Islet of Langerhans (tissue), 1 donor: ENCODE measurements around the gene S100B.

ENCODE experiments used
- FAIRE-seq: peaks from one replicate; lab custom pipeline; 2011; peaks lifted over from hg19 to GRCh38; lab: Jason Lieb, UNC

S100B gene

DNA sequence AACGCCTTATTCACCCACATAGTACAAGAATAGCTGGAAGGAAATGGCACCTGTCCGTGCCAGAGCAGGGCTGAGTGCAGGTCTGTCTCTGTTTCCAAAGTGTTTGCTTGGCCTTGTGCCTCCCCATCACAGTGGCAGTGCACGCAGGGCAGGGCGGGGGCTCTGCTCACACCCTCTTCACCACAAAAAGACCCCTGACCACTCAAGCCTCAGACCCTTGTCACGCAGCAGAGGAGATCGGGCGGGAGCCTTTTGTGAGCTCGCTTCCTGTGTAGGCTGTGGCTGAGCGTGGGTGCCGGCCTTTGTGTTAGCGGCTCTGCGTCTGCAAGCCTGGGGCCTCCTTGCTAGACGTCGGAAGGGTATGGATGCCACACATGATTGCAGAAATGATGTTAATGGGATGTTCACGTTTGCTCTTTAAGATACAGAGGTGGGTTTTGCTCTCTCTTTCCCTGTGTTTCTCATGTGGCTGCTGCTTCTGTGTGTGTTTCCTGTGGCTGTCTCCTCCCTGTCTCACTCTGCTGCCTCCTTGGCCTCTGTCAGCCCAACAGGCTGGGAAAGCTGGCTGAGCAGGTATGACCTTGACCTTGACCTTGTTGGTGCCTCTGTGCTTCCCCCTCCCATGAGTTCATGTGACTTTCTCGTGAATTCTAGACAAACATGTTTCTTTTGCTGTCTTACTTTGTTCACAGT lies 45.4 kb downstream of the S100B start:
- FAIRE-seq = no peak

GRCh38 chr21:46557919-46558392 lies 46.9 kb downstream of the S100B start:
- FAIRE-seq = no peak

DNA sequence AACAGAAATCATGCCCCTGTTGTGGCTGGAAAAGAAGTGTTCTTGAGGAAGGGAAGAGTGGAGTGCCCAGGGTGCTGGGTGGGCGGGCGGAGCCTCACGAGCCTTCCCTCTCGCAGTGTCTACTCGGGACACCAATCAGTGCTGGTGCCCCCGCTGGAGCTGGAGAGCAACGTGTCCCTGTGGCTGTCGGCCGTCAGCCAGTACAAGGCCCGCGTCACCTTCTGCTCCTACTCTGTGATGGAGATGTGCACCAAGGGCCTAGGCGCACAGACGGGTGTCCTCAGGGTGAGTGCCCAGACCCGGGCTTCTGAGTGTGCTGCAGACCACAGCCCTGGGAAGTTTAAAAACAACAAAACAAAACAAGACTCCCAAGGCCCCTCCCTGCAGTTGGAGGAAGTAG lies 47.4 kb downstream of the S100B start:
- no peak for FAIRE-seq

DNA sequence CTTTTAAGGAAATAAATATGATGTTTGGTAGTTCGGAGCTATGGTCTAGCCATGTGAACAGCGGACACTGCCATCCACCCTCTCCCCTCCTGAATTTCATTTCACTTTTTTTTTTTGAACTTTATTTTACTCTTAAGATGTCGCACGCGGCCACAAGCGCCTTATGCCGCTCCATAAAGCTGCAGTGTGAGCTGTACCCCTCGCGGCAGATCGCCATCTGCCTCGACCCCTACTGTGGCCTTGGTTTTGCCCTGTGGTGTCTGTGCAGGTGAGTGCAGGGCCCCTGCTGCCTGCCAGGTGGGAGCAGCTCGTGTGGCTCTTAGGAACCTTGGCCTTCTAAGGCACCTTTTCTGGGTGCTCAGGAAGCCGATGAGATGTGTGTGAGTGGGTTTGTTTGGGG lies 48.1 kb downstream of the S100B start:
- no peak for FAIRE-seq

GRCh38 chr21:46555678-46556077 lies 49.2 kb downstream of the S100B start:
- no peak for FAIRE-seq

DNA sequence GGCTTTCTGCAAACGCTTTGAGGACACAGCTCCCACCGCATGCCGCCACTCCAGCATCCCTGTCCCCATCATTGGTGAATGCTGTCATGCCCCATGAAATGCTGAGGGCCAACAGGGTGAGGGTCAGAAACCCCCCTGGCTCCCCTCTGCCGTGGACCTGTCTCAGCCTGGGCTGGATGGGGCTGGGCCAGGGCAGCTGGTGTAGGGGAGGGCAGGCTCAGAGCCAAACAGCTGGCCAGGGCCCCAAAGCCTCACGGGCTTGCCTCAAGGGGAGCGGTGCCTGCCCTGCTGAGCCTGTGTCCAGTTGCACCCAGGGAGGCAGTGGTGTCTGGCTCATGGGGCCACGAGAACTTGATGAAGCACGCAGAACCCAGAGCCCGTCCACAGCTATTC lies 49.7 kb downstream of the S100B start:
- FAIRE-seq = no peak

- no peak for FAIRE-seq
These were observed 50.3 kb downstream of the S100B start for GRCh38 chr21:46554431-46555224.

GRCh38 chr21:46553993-46554392 lies 50.9 kb downstream of the S100B start:
- no peak for FAIRE-seq

GRCh38 chr21:46552865-46553379 lies 52.0 kb downstream of the S100B start:
- FAIRE-seq = no peak

DNA sequence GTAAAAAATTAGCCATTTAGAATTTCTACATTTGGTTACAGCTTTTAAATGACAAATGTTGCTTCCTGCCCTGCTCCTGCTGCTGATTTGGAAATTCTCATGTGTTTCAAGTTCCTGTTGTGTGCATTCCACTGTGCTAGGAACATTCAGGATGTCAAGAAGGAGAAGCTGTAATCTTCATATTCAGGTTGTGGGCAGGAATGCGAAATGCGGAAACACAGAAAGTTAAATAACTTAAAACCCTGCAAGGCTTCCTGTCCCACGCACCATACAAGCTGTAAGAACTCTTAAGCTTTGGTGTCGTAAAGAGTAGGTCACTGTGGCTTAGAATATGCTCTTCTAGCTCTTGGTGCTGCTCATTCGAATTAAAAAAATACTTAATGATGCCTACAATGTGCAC lies 52.6 kb downstream of the S100B start:
- no peak for FAIRE-seq

DNA sequence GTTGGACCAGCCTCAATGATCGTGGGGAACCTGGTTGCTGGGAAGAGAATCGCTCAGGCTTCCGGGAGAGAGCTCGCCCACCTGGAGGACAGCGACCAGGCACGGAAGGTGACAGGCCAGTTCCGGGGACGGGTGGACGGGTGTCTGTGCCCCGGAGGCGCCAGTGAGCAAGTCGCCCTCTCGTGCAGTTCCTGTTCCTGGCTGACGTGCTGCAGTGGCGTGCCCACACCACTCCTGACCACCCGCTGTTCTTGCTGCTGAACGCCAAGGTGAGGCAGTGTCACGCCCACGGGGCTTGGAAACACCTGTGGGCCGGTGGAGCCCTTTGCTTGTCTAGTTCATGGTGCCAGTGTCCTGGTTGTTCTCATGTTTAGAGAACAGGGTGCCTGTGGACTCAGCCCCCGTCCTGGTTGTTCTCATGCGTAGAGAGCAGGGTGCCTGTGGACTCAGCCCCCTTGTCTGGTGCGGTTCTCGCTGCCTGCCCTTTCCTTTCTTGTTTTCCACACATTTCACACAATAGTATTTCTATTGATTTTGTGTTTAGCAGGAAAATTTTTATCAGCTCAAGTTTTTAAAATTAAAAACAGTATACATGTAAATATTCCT lies 53.1 kb downstream of the S100B start:
- no peak for FAIRE-seq

GRCh38 chr21:46550116-46550941 lies 54.6 kb downstream of the S100B start:
- FAIRE-seq = no peak

DNA sequence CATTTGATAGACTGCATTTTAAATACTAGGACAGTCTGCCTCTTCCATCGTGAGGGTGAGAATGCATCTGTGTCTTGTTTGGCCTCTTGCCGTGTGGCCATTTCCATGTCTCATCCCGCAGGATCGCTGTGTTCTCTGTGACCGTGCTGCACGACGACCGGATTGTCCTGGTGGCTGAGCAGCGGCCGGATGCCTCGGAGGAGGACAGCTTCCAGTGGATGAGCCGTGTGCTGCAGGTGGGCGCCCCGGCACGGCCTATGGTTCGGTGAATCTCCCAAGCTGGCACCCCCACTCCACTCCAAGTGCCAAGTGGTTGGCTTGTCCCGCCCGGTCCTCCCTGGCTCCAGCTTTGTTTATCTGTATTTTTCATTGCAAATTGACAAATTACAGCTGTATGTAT lies 55.2 kb downstream of the S100B start:
- no peak for FAIRE-seq
